HG02970 (cell line): ENCODE results near the gene GOLGA7B.
"Not testable (repeated sequence)": the region's sequence is repeated elsewhere in the genome, so short reads cannot be mapped to it uniquely, and the experiment has no call there.

ENCODE experiments used
- ATAC-seq: cut with Tn5 transposase; IDR thresholded peaks from one replicate; pipeline ENCODE4 v1.9.1; 2021; ENCODE audit warnings: mild to moderate bottlenecking, moderate library complexity, moderate number of reproducible peaks; ENCODE audit not compliant: unreplicated experiment, low FRiP score

GOLGA7B gene

GRCh38 chr10:97830064-97830463 is 19.6 kb upstream of the GOLGA7B start:
- no peak for ATAC-seq

- ATAC-seq = no peak
These were observed 18.4 kb upstream of the GOLGA7B start for GRCh38 chr10:97831259-97831658.

- ATAC-seq = no peak
These were observed 13.2 kb upstream of the GOLGA7B start for GRCh38 chr10:97836446-97836845.

- no peak for ATAC-seq
These were observed 11.6 kb upstream of the GOLGA7B start for GRCh38 chr10:97838091-97838490.

- not testable (repeated sequence) for ATAC-seq
These were observed 8.5 kb upstream of the GOLGA7B start for GRCh38 chr10:97841166-97841565.

GRCh38 chr10:97842114-97842513 is 7.5 kb upstream of the GOLGA7B start:
- not testable (repeated sequence) for ATAC-seq

GRCh38 chr10:97842656-97843280 is 6.9 kb upstream of the GOLGA7B start:
- ATAC-seq = no peak

- no peak for ATAC-seq
These were observed 6.4 kb upstream of the GOLGA7B start for GRCh38 chr10:97843281-97843671.

- ATAC-seq = not testable (repeated sequence)
These were observed 5.7 kb upstream of the GOLGA7B start for GRCh38 chr10:97843972-97844371.

GRCh38 chr10:97844678-97845077 is 5.0 kb upstream of the GOLGA7B start:
- ATAC-seq = no peak

GRCh38 chr10:97849103-97849686 is 448 bp upstream of the GOLGA7B start:
- no peak for ATAC-seq

GRCh38 chr10:97850446-97850845 is 803 bp downstream of the GOLGA7B start:
- ATAC-seq = no peak

- no peak for ATAC-seq
These were observed 1.8 kb downstream of the GOLGA7B start for GRCh38 chr10:97851341-97852001.

- ATAC-seq = no peak
These were observed 2.6 kb downstream of the GOLGA7B start for GRCh38 chr10:97852277-97852676.

- ATAC-seq = no peak
These were observed 3.3 kb downstream of the GOLGA7B start for GRCh38 chr10:97852840-97853405.

- ATAC-seq = no peak
These were observed 5.1 kb downstream of the GOLGA7B start for GRCh38 chr10:97854743-97855142.

- ATAC-seq = no peak
These were observed 8.4 kb downstream of the GOLGA7B start for GRCh38 chr10:97858001-97858439.

GRCh38 chr10:97861097-97861750 is 11.6 kb downstream of the GOLGA7B start:
- no peak for ATAC-seq

- ATAC-seq = no peak
These were observed 12.3 kb downstream of the GOLGA7B start for GRCh38 chr10:97861924-97862323.

- no peak for ATAC-seq
These were observed 14.2 kb downstream of the GOLGA7B start for GRCh38 chr10:97863808-97864207.

- ATAC-seq = no peak
These were observed 15.8 kb downstream of the GOLGA7B start for GRCh38 chr10:97865488-97865887.
